H9 (cell line): ENCODE results near the gene LEMD3. TPM values are rescaled to one million over a fixed set of nuclear protein-coding genes. Genes with fewer than 3 reads are reported as not detected.

Experiments used
- DNase-seq: peaks from one replicate; pipeline ENCODE4 v3.0.0-alpha.2; 2017
- H2AFZ ChIP-seq: one replicate; pipeline ENCODE4 v1.6.1; 2013; ENCODE audit warnings: mild to moderate bottlenecking, low read length, control low read depth, moderate library complexity
- H2AK5ac ChIP-seq: 2 replicates; pipeline ENCODE4 v1.6.1; 2013; ENCODE audit warnings: low read length, control low read depth, mixed read lengths; ENCODE audit not compliant: insufficient read length
- H2BK120ac ChIP-seq: one replicate; pipeline ENCODE4 v1.6.1; 2013; ENCODE audit warnings: low read depth, mild to moderate bottlenecking, low read length, control low read depth, inconsistent platforms; ENCODE audit not compliant: poor library complexity, severe bottlenecking
- H2BK12ac ChIP-seq: 2 replicates; pipeline ENCODE4 v1.6.1; 2013; ENCODE audit warnings: low read length, control low read depth, mixed read lengths, low read depth; ENCODE audit not compliant: insufficient read length
- H2BK15ac ChIP-seq: 2 replicates; pipeline ENCODE4 v1.6.1; 2013; ENCODE audit warnings: low read depth, low read length, control low read depth
- H2BK20ac ChIP-seq: one replicate; pipeline ENCODE4 v1.6.1; 2013; ENCODE audit warnings: low read depth, mild to moderate bottlenecking, low read length, control low read depth, inconsistent platforms; ENCODE audit not compliant: poor library complexity, severe bottlenecking
- H2BK5ac ChIP-seq: 2 replicates; pipeline ENCODE4 v1.6.1; 2013; ENCODE audit warnings: low read length, control low read depth, mixed read lengths; ENCODE audit not compliant: insufficient read length
- H3K14ac ChIP-seq: 2 replicates; pipeline ENCODE4 v1.6.1; 2013; ENCODE audit warnings: low read length, control low read depth; ENCODE audit not compliant: insufficient read depth
- H3K18ac ChIP-seq: 2 replicates; pipeline ENCODE4 v1.6.1; 2013; ENCODE audit warnings: low read depth, mild to moderate bottlenecking, mixed read lengths, low read length, control low read depth; ENCODE audit not compliant: insufficient read length
- H3K23ac ChIP-seq: 2 replicates; pipeline ENCODE4 v1.6.1; 2013; ENCODE audit warnings: low read length, control low read depth, mixed read lengths, low read depth; ENCODE audit not compliant: insufficient read length
- H3K23me2 ChIP-seq: 2 replicates; pipeline ENCODE4 v1.6.1; 2013; ENCODE audit warnings: low read depth, mild to moderate bottlenecking, mixed read lengths, low read length, control low read depth; ENCODE audit not compliant: insufficient read length, poor library complexity, severe bottlenecking
- H3K27ac ChIP-seq: 2 replicates; pipeline ENCODE4 v1.5.1; 2013; ENCODE audit warnings: low read length, control low read depth, mixed read lengths, low read depth; ENCODE audit not compliant: insufficient read length
- H3K27me3 ChIP-seq: 2 replicates; pipeline ENCODE4 v1.6.1; 2013; ENCODE audit warnings: low read length, control low read depth, inconsistent platforms; ENCODE audit not compliant: insufficient read depth
- H3K4ac ChIP-seq: 2 replicates; pipeline ENCODE4 v1.6.1; 2013; ENCODE audit warnings: low read depth, mild to moderate bottlenecking, control low read depth, inconsistent platforms, low read length, moderate library complexity
- H3K4me1 ChIP-seq: 2 replicates; pipeline ENCODE4 v1.6.1; 2013; ENCODE audit warnings: low read length, control low read depth, inconsistent platforms; ENCODE audit not compliant: insufficient read depth
- H3K4me2 ChIP-seq: 2 replicates; pipeline ENCODE4 v1.6.1; 2013; ENCODE audit warnings: low read length, control low read depth, mixed read lengths; ENCODE audit not compliant: insufficient read length, insufficient read depth
- H3K56ac ChIP-seq: 2 replicates; pipeline ENCODE4 v1.6.1; 2013; ENCODE audit warnings: low read depth, mild to moderate bottlenecking, mixed read lengths, low read length, control low read depth; ENCODE audit not compliant: insufficient read length
- H3K79me1 ChIP-seq: 2 replicates; pipeline ENCODE4 v1.6.1; 2013; ENCODE audit warnings: low read depth, mild to moderate bottlenecking, moderate library complexity, low read length, control low read depth, inconsistent platforms; ENCODE audit not compliant: insufficient read depth, poor library complexity, severe bottlenecking
- H3K79me2 ChIP-seq: 2 replicates; pipeline ENCODE4 v1.6.1; 2013; ENCODE audit warnings: low read length, control low read depth, inconsistent platforms; ENCODE audit not compliant: insufficient read depth
- H3K9ac ChIP-seq: 2 replicates; pipeline ENCODE4 v1.6.1; 2013; ENCODE audit warnings: low read length, control low read depth, mixed read lengths; ENCODE audit not compliant: insufficient read length; ENCODE audit errors: extremely low read depth
- H3K9me3 ChIP-seq: one replicate; pipeline ENCODE4 v1.6.1; 2013; ENCODE audit warnings: low read depth, low read length, inconsistent platforms; ENCODE audit not compliant: control insufficient read depth
- H3T11ph ChIP-seq: one replicate; pipeline ENCODE4 v1.6.1; 2013; ENCODE audit warnings: mild to moderate bottlenecking, low read length, control low read depth, inconsistent platforms
- H4K20me1 ChIP-seq: one replicate; pipeline ENCODE4 v1.6.1; 2013; ENCODE audit not compliant: control insufficient read depth, insufficient read length, insufficient read depth
- H4K5ac ChIP-seq: 2 replicates; pipeline ENCODE4 v1.6.1; 2013; ENCODE audit warnings: low read depth, mild to moderate bottlenecking, mixed read lengths, low read length, control low read depth; ENCODE audit not compliant: insufficient read length
- H4K8ac ChIP-seq: replicated peaks from 2 replicates; pipeline ENCODE4 v1.6.1; 2013; ENCODE audit warnings: low read length, control low read depth, mixed read lengths, low read depth; ENCODE audit not compliant: insufficient read length
- H4K91ac ChIP-seq: 2 replicates; pipeline ENCODE4 v1.6.1; 2013; ENCODE audit warnings: low read depth, mild to moderate bottlenecking, moderate library complexity, mixed read lengths, low read length, control low read depth; ENCODE audit not compliant: insufficient read length
- H3K27ac Mint-ChIP-seq, 3 experiments: 2 replicates in 2 of 3; 3 replicates in 1 of 3; pipeline ENCODE4 v1.8.0; 2020 to 2021; ENCODE audit warnings: mixed read lengths in 3 of 3, mild to moderate bottlenecking in 1 of 3, moderate library complexity in 1 of 3
- H3K27me3 Mint-ChIP-seq: 2 replicates; pipeline ENCODE4 v1.8.0; 2021; ENCODE audit warnings: low read depth, mild to moderate bottlenecking, moderate library complexity, mixed read lengths
- H3K36me3 Mint-ChIP-seq, 3 experiments: 2 replicates in 2 of 3; 3 replicates in 1 of 3; pipeline ENCODE4 v1.8.0; 2020 to 2021; ENCODE audit warnings: low read depth in 3 of 3, mixed read lengths in 3 of 3; ENCODE audit not compliant: insufficient read depth in 1 of 3
- H3K4me1 Mint-ChIP-seq, 2 experiments: 2 replicates each; pipeline ENCODE4 v1.8.0; 2020; ENCODE audit warnings: mixed read lengths in 2 of 2
- H3K4me3 Mint-ChIP-seq, 2 experiments: 2 replicates in 1 of 2; 3 replicates in 1 of 2; pipeline ENCODE4 v1.8.0; 2020 to 2021; ENCODE audit warnings: mild to moderate bottlenecking in 2 of 2, mixed read lengths in 2 of 2, moderate library complexity in 1 of 2
- H3K9me3 Mint-ChIP-seq, 2 experiments: 2 replicates in 1 of 2; 3 replicates in 1 of 2; pipeline ENCODE4 v1.8.0; 2020; ENCODE audit warnings: mild to moderate bottlenecking in 2 of 2, mixed read lengths in 2 of 2, moderate library complexity in 1 of 2
- WGBS: extraction: QIAGEN DNeasy Blood & Tissue Kit; methylation state at CpG from one replicate; pipeline ENCODE4 v1.1.7; 2013; ENCODE audit warnings: missing lambda C conversion rate, low lambda C conversion rate, mixed read lengths; ENCODE audit not compliant: insufficient read length; ENCODE audit errors: extremely low coverage; 5-methylcytosine and 5-hydroxymethylcytosine counted together
- total RNA-seq: library from RNA; stranded (reverse); gene quantifications from 2 replicates; pipeline ENCODE4 v1.2.1, GENCODE V29; 2021
- TF ChIP-seq, protein P1 (sequence below): fragments of 200-600 bp; sonication (generic); conservative IDR thresholded peaks from 3 replicates; pipeline ENCODE4 v1.8.0; 2021; ENCODE audit warnings: antibody characterized with exemption, mild to moderate bottlenecking

Gene LEMD3
- total RNA-seq, 1 experiment from 2014 or later: 38.1 TPM

DNA sequence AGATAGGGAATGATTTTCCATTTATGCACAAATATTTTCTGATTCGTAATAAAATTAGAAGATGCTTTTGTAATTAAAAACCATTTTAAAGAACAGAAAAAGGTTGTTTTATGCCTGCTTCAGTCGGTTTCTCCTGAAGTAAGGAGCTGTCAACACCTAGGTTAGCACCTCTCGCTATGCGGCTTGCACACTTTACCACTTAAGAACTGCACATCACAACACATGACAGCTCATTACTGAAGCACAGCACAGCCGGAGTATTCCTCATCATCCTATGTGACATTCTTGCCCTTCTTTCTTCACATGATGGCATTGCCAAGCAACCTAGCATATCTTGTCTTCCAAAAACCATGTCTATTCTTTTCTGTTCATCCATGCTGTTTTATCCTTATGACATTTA, 42.9 kb upstream of the LEMD3 start:
- H3K9me3 Mint-ChIP-seq: no peaks in the 10 kb centered on the region
- no peaks in the 10 kb centered on the region for H3K36me3 Mint-ChIP-seq
- no peak overlapping the region for H3K4me3 Mint-ChIP-seq
- TF ChIP-seq, protein P1, sequence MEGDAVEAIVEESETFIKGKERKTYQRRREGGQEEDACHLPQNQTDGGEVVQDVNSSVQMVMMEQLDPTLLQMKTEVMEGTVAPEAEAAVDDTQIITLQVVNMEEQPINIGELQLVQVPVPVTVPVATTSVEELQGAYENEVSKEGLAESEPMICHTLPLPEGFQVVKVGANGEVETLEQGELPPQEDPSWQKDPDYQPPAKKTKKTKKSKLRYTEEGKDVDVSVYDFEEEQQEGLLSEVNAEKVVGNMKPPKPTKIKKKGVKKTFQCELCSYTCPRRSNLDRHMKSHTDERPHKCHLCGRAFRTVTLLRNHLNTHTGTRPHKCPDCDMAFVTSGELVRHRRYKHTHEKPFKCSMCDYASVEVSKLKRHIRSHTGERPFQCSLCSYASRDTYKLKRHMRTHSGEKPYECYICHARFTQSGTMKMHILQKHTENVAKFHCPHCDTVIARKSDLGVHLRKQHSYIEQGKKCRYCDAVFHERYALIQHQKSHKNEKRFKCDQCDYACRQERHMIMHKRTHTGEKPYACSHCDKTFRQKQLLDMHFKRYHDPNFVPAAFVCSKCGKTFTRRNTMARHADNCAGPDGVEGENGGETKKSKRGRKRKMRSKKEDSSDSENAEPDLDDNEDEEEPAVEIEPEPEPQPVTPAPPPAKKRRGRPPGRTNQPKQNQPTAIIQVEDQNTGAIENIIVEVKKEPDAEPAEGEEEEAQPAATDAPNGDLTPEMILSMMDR: no peak
- Histone ChIP-seq H3T11ph (no peak overlapping the region), H3K4me2 (no peak overlapping the region), H4K20me1 (no peaks in the 10 kb centered on the region), H3K4ac (no peak overlapping the region), H3K23me2 (no peaks in the 10 kb centered on the region), H3K18ac (no peak overlapping the region), H3K9me3 (no peaks in the 10 kb centered on the region), H3K9ac (no peak overlapping the region), H3K23ac (no peak overlapping the region), H3K56ac (no peak overlapping the region), H4K5ac (no peak overlapping the region), H3K4me1 (no peaks in the 10 kb centered on the region), H2BK20ac (no peak overlapping the region), H2BK12ac (no peak overlapping the region), H2AK5ac (no peak overlapping the region), H2BK120ac (no peak overlapping the region), H3K79me2 (no peaks in the 10 kb centered on the region), H2BK15ac (no peak overlapping the region), H2AFZ (no peak overlapping the region), H4K8ac (no peak overlapping the region), H3K79me1 (no peaks in the 10 kb centered on the region), H3K27me3 (no peaks in the 10 kb centered on the region; the same call in 1 of the 2 replicates), H3K27ac (no peak overlapping the region), H3K14ac (no peak overlapping the region), H2BK5ac (no peak overlapping the region), H4K91ac (no peak overlapping the region)
- no peak overlapping the region for H3K27ac Mint-ChIP-seq
- no CpG with 5 or more reads among the region's 5 CpGs for WGBS
- peaks cover 21% of the 10 kb centered on the region for H3K27me3 Mint-ChIP-seq
- no peak for DNase-seq
- no peaks in the 10 kb centered on the region for H3K4me1 Mint-ChIP-seq
